HG02571 (cell line): ENCODE data around the gene NTRK1.

ENCODE experiments used
- ATAC-seq: cut with Tn5 transposase; IDR thresholded peaks from one replicate; pipeline ENCODE4 v1.9.1; 2021; ENCODE audit warnings: mild to moderate bottlenecking, moderate library complexity; ENCODE audit not compliant: unreplicated experiment

NTRK1 gene

GRCh38 chr1:156877433-156878170, 16.9 kb downstream of the NTRK1 start:
- ATAC-seq, result no peak

GRCh38 chr1:156879876-156880275, 19.2 kb downstream of the NTRK1 start:
- no peak for ATAC-seq

- no peak for ATAC-seq
Observed at GRCh38 chr1:156880473-156880872, 19.8 kb downstream of the NTRK1 start.

- no peak for ATAC-seq
Observed at GRCh38 chr1:156881101-156881500, 20.4 kb downstream of the NTRK1 start.

- no peak for ATAC-seq
Observed at GRCh38 chr1:156881663-156882062, 21.0 kb downstream of the NTRK1 start.

GRCh38 chr1:156882543-156882942, 21.9 kb downstream of the NTRK1 start:
- ATAC-seq, result no peak

GRCh38 chr1:156883919-156884318, 23.3 kb downstream of the NTRK1 start:
- no peak for ATAC-seq

GRCh38 chr1:156884560-156885184, 24.0 kb downstream of the NTRK1 start:
- ATAC-seq, result no peak

GRCh38 chr1:156885314-156885713, 24.6 kb downstream of the NTRK1 start:
- no peak for ATAC-seq

- no peak for ATAC-seq
Observed at GRCh38 chr1:156885880-156886355, 25.3 kb downstream of the NTRK1 start.

GRCh38 chr1:156886583-156887281, 26.1 kb downstream of the NTRK1 start:
- ATAC-seq, result no peak

GRCh38 chr1:156887317-156887716, 26.7 kb downstream of the NTRK1 start:
- no peak for ATAC-seq

- no peak for ATAC-seq
Observed at GRCh38 chr1:156887734-156888133, 27.1 kb downstream of the NTRK1 start.

- no peak for ATAC-seq
Observed at GRCh38 chr1:156889802-156890580, 29.3 kb downstream of the NTRK1 start.

GRCh38 chr1:156892190-156893047, 31.8 kb downstream of the NTRK1 start:
- ATAC-seq, result no peak

GRCh38 chr1:156893048-156893953, 32.6 kb downstream of the NTRK1 start, which contains the start of gene PEAR1:
Gene PEAR1 (plus strand): TSS chr1:156893718. CDS start chr1:156903927, 10,209 bp downstream.
- ATAC-seq, result no peak

- no peak for ATAC-seq
Observed at GRCh38 chr1:156894001-156894400, 33.3 kb downstream of the NTRK1 start.

GRCh38 chr1:156894711-156895454, 34.2 kb downstream of the NTRK1 start:
- ATAC-seq, result no peak
